ENCODE data around the gene FMN1.

DNA sequence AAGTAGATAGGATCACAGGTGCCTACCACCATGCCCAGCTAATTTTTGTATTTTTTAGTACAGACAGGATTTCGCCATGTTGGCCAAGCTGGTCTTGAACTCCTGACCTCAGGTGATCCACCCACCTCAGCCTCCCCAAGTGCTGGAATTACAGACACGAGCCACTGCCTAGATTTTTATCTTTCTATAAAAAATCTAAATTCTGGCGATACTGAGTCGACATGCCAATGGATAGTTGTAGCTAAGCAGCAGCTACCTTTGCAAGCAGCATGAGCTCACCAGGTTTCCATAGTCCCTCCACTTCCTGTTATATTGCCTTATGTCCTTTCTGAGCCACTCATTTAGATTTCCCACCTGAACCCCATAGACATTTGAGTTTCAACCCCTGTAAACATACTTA is 13.1 kb upstream of the FMN1 start:
- TF ChIP-seq CTCF (IDR thresholded peaks at IDR 0.05), result no peak
- TF ChIP-seq POLR2AphosphoS2 (conservative IDR thresholded peaks at IDR 0.05; ENCODE audit: low read length), result no peak

All from A549 (cell line).